ENCODE data around the gene AFAP1L2.

Gene AFAP1L2

DNA sequence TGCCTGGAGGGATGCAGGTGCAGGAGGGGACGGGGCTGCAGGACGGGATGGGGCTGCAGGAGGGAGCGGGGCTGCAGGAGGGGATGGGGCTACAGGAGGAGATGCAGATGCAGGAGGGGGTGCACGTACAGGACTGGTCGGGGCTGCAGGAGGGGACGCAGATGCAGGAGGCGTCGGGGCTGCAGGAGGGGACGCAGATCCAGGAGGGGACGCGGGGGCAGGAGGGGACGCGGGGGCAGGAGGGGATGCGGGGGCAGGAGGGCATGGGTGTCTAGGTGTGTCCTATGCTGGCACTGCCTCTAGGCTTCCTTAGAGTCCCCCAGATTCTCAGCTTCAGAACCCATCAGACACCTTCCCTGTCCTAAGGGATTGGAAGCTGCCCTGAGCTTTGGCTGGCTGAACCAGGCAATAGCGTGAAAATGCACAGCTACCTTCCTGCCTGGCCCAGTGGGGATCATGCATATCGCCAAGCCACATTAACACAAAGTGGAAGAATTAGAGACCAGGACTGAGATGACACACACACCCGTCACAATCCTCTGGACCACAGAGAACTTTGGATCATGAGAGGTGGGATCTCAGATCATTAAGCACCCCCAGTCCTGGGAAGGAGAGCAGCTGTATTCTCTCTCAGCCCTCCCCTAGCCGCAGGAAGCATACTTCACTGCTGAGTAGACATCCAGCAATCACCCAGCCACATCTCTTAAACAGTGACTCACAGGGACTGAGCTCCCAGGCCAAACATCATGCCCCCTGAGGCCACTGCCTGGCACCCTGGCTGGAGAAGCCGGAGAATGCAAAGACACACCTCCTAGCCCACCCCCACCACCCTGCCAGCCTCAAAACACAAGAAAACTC, 98.0 kb downstream of the AFAP1L2 start:
- Histone ChIP-seq H3K27me3 (ENCODE audit: low read length) (no peaks in the 10 kb centered on the region), H3K36me3 (ENCODE audit: low read length) (no peaks in the 10 kb centered on the region), H2AFZ (ENCODE audit: low read depth, low read length, severe bottlenecking) (no peak overlapping the region)

DNA sequence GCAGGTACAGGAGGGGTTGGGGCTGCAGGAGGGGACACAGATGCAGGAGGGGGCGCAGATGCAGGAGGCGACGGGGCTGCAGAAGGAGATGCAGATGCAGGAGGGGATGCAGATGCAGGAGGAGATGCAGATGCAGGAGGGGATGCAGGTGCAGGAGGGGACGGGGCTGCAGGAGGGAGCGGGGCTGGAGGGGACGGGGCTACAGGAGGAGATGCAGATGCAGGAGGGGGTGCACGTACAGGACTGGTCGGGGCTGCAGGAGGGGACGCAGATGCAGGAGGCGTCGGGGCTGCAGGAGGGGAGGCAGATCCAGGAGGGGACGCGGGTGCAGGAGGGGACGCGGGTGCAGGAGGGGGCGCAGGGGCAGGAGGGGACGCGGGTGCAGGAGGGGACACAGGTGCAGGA, 98.8 kb downstream of the AFAP1L2 start:
- Histone ChIP-seq H3K79me2 (ENCODE audit: insufficient read depth, low read length) (no peaks in the 10 kb centered on the region), H3F3A (ENCODE audit: insufficient read depth) (no peaks in the 10 kb centered on the region), H3K9me2 (replicated peaks; ENCODE audit: insufficient read depth, low read length) (no peaks in the 10 kb centered on the region), H3K4me3 (ENCODE audit: insufficient read depth, low read length, poor library complexity, severe bottlenecking) (no peak overlapping the region), H2AFZ (ENCODE audit: low read depth, low read length, severe bottlenecking) (no peak overlapping the region), H3K27ac (ENCODE audit: low read depth, low read length) (no peak overlapping the region), H3K27me3 (ENCODE audit: low read length) (no peaks in the 10 kb centered on the region), H3K4me2 (ENCODE audit: low read depth, low read length, poor library complexity, severe bottlenecking) (no peak overlapping the region), H3K9me3 (ENCODE audit: insufficient read depth, low read length) (no peaks in the 10 kb centered on the region), H4K20me1 (ENCODE audit: low read depth, low read length) (no peaks in the 10 kb centered on the region), H3K36me3 (ENCODE audit: low read length) (no peaks in the 10 kb centered on the region), H3K9ac (ENCODE audit: low read length) (no peak overlapping the region)
- TF ChIP-seq, protein P1, sequence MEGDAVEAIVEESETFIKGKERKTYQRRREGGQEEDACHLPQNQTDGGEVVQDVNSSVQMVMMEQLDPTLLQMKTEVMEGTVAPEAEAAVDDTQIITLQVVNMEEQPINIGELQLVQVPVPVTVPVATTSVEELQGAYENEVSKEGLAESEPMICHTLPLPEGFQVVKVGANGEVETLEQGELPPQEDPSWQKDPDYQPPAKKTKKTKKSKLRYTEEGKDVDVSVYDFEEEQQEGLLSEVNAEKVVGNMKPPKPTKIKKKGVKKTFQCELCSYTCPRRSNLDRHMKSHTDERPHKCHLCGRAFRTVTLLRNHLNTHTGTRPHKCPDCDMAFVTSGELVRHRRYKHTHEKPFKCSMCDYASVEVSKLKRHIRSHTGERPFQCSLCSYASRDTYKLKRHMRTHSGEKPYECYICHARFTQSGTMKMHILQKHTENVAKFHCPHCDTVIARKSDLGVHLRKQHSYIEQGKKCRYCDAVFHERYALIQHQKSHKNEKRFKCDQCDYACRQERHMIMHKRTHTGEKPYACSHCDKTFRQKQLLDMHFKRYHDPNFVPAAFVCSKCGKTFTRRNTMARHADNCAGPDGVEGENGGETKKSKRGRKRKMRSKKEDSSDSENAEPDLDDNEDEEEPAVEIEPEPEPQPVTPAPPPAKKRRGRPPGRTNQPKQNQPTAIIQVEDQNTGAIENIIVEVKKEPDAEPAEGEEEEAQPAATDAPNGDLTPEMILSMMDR (IDR thresholded peaks at IDR 0.05; ENCODE audit: insufficient read depth, low read length, poor library complexity, severe bottlenecking) = no peak
- TF ChIP-seq EZH2phosphoT487 (conservative IDR thresholded peaks at IDR 0.05; ENCODE audit: low read length) = no peak

More for the DNA sequence above, 98.0 kb downstream of the AFAP1L2 start:
- Histone ChIP-seq H3K4me3 (ENCODE audit: insufficient read depth, low read length, poor library complexity, severe bottlenecking) (no peak overlapping the region), H4K20me1 (ENCODE audit: low read depth, low read length) (no peaks in the 10 kb centered on the region), H3K79me2 (ENCODE audit: insufficient read depth, low read length) (no peaks in the 10 kb centered on the region), H3F3A (ENCODE audit: insufficient read depth) (no peaks in the 10 kb centered on the region), H3K9me2 (replicated peaks; ENCODE audit: insufficient read depth, low read length) (no peaks in the 10 kb centered on the region), H3K4me2 (ENCODE audit: low read depth, low read length, poor library complexity, severe bottlenecking) (no peak overlapping the region), H3K9me3 (ENCODE audit: insufficient read depth, low read length) (no peaks in the 10 kb centered on the region), H3K9ac (ENCODE audit: low read length) (no peak overlapping the region), H3K27ac (ENCODE audit: low read depth, low read length) (no peak overlapping the region)
- TF ChIP-seq EZH2phosphoT487 (conservative IDR thresholded peaks at IDR 0.05; ENCODE audit: low read length) = no peak
- TF ChIP-seq, protein P1 (IDR thresholded peaks at IDR 0.05; ENCODE audit: insufficient read depth, low read length, poor library complexity, severe bottlenecking) = no peak

DNA sequence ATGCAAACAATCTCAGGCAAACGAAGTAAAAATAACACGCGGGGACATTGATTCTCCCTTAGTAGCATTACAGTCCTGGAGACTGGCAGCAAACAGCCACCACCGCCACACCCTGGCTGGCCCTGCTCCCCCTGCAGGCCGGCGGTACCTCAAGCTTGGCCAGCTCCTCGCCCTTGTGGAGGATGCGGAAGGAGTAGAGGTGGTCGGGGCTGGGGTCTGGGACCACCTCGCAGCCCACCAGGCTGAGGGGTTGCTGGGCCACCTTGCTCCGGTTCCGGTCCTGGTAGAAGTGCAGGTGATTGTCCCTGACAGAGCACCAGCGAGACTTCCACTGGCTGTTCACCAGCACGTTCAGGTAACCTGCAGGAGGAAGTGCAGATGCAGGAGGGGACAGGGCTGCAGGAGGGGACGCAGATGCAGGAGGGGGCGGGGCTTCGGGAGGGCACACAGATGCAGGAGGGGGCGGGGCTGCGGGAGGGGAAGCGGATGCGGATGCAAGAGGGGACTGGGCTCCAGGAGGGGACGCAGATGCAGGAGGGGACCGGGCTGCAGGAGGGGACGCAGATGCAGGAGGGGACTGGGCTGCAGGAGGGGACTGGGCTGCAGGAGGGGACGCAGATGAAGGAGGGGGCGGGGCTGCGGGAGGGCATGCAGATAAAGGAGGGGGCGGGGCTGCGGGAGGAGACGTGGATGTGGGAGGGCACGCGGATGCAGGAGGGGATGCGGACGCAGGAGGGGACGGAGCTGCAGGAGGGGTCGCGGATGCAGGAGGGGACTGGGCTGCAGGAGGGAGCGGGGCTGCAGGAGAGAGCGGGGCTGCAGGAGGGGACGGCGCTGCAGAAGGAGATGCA, 99.5 kb downstream of the AFAP1L2 start:
- Histone ChIP-seq H3K27ac (ENCODE audit: low read depth, low read length) (0 out of 2 replicates have a peak overlapping the region, but pooled peaks have one; percentile 4), H3K9me3 (ENCODE audit: insufficient read depth, low read length) (no peaks in the 10 kb centered on the region), H3K4me2 (ENCODE audit: low read depth, low read length, poor library complexity, severe bottlenecking) (peak overlapping the region; percentile 87), H4K20me1 (ENCODE audit: low read depth, low read length) (no peaks in the 10 kb centered on the region), H3K4me3 (ENCODE audit: insufficient read depth, low read length, poor library complexity, severe bottlenecking) (peak overlapping the region; percentile 64), H2AFZ (ENCODE audit: low read depth, low read length, severe bottlenecking) (peak overlapping the region; percentile 90), H3K79me2 (ENCODE audit: insufficient read depth, low read length) (no peaks in the 10 kb centered on the region), H3K27me3 (ENCODE audit: low read length) (no peaks in the 10 kb centered on the region), H3K9ac (ENCODE audit: low read length) (peak overlapping the region; percentile 51), H3F3A (ENCODE audit: insufficient read depth) (no peaks in the 10 kb centered on the region), H3K9me2 (replicated peaks; ENCODE audit: insufficient read depth, low read length) (no peaks in the 10 kb centered on the region), H3K36me3 (ENCODE audit: low read length) (no peaks in the 10 kb centered on the region)
- TF ChIP-seq, protein P1 (IDR thresholded peaks at IDR 0.05; ENCODE audit: insufficient read depth, low read length, poor library complexity, severe bottlenecking) = peak; percentile 81
- no peak for TF ChIP-seq EZH2phosphoT487 (conservative IDR thresholded peaks at IDR 0.05; ENCODE audit: low read length)

Data from SU-DHL-6 (cell line).